ENCODE data around the gene SLC26A9. TPM values are rescaled to one million over a fixed set of nuclear protein-coding genes. Genes with fewer than 3 reads are reported as not detected.

SLC26A9 gene
- total RNA-seq, 1 experiment from 2014 or later: not detected

- Histone ChIP-seq H3K9me3 (ENCODE audit: low read depth, low read length, poor library complexity, severe bottlenecking) (no peaks in the 10 kb centered on the region), H3K27ac (ENCODE audit: low read depth, low read length, poor library complexity, severe bottlenecking) (no peak overlapping the region), H3K4me1 (ENCODE audit: insufficient read depth, low read length, poor library complexity, severe bottlenecking) (no peaks in the 10 kb centered on the region), H3K27me3 (replicated peaks; ENCODE audit: insufficient read depth, low read depth, low read length, poor library complexity) (no peaks in the 10 kb centered on the region), H3K36me3 (ENCODE audit: insufficient read depth, low read length, poor library complexity, severe bottlenecking) (no peaks in the 10 kb centered on the region), H3K4me3 (ENCODE audit: low read depth, low read length, poor library complexity, severe bottlenecking) (no peak overlapping the region)
- POLR2A ChIA-PET (ENCODE audit: low non-redundant PET): no interaction called here
- TF ChIP-seq, protein P1, sequence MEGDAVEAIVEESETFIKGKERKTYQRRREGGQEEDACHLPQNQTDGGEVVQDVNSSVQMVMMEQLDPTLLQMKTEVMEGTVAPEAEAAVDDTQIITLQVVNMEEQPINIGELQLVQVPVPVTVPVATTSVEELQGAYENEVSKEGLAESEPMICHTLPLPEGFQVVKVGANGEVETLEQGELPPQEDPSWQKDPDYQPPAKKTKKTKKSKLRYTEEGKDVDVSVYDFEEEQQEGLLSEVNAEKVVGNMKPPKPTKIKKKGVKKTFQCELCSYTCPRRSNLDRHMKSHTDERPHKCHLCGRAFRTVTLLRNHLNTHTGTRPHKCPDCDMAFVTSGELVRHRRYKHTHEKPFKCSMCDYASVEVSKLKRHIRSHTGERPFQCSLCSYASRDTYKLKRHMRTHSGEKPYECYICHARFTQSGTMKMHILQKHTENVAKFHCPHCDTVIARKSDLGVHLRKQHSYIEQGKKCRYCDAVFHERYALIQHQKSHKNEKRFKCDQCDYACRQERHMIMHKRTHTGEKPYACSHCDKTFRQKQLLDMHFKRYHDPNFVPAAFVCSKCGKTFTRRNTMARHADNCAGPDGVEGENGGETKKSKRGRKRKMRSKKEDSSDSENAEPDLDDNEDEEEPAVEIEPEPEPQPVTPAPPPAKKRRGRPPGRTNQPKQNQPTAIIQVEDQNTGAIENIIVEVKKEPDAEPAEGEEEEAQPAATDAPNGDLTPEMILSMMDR (conservative IDR thresholded peaks at IDR 0.05; ENCODE audit: low read depth, low read length): peak; percentile 85
- TF ChIP-seq EZH2 (IDR thresholded peaks at IDR 0.05; ENCODE audit: borderline replicate concordance, low read depth, low read length, poor library complexity, severe bottlenecking): no peak
- BruUV-seq (replicated peaks): no TSS peak
- CTCF ChIA-PET: interaction anchor here (0.5 to 4.7 kb wide), 7 partner anchors 59 to 1415 kb away, joined by 3 to 115 read pairs (median 3); no protein-coding TSS in a partner anchor
- DNase-seq (ENCODE audit: low spot score): peak; percentile 80
- intact Hi-C loops (cut with micrococcal nuclease; ENCODE audit: unreplicated experiment): loop anchor here (1.0 kb wide), 2 partner anchors 58 to 188 kb away; no protein-coding TSS in a partner anchor
Measured at GRCh38 chr1:205918955-205919746, 24.1 kb downstream of the SLC26A9 start.

- TF ChIP-seq, protein P1 (conservative IDR thresholded peaks at IDR 0.05; ENCODE audit: low read depth, low read length): no peak
- TF ChIP-seq EZH2 (IDR thresholded peaks at IDR 0.05; ENCODE audit: borderline replicate concordance, low read depth, low read length, poor library complexity, severe bottlenecking): no peak
- Histone ChIP-seq H3K4me1 (ENCODE audit: insufficient read depth, low read length, poor library complexity, severe bottlenecking) (no peaks in the 10 kb centered on the region), H3K27ac (ENCODE audit: low read depth, low read length, poor library complexity, severe bottlenecking) (no peak overlapping the region), H3K9me3 (ENCODE audit: low read depth, low read length, poor library complexity, severe bottlenecking) (no peaks in the 10 kb centered on the region), H3K36me3 (ENCODE audit: insufficient read depth, low read length, poor library complexity, severe bottlenecking) (no peaks in the 10 kb centered on the region), H3K27me3 (replicated peaks; ENCODE audit: insufficient read depth, low read depth, low read length, poor library complexity) (no peaks in the 10 kb centered on the region), H3K4me3 (ENCODE audit: low read depth, low read length, poor library complexity, severe bottlenecking) (no peak overlapping the region)
- DNase-seq (ENCODE audit: low spot score): no peak
- CTCF ChIA-PET: interaction anchor here (0.9 to 4.7 kb wide), 2 partner anchors 60 to 69 kb away, joined by 4 to 115 read pairs; no protein-coding TSS in a partner anchor
- intact Hi-C loops (cut with micrococcal nuclease; ENCODE audit: unreplicated experiment): no loop called here
- POLR2A ChIA-PET (ENCODE audit: low non-redundant PET): no interaction called here
- no TSS peak for BruUV-seq (replicated peaks)
Measured at GRCh38 chr1:205917466-205918238, 25.6 kb downstream of the SLC26A9 start.

DNA sequence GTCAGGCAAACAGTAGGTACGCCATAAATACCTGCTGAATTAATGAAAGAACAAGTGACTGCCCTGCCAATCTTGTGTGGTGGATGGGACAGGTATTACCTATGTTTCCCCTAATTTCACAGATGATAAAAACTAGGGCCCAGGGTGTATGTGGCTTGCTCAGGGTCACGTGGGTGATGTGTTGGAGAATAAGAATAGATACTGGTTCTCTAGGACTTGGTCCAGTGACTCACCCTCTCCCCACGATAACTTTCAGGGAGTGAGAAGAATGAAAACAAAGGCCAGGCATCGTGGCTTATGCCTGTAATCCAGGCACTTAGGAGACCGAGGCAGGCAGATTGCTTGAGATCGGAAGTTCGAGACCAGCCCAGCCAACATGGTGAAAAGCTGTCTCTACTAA lies 26.7 kb downstream of the SLC26A9 start:
- Histone ChIP-seq H3K4me3 (ENCODE audit: low read depth, low read length, poor library complexity, severe bottlenecking) (no peak overlapping the region), H3K36me3 (ENCODE audit: insufficient read depth, low read length, poor library complexity, severe bottlenecking) (no peaks in the 10 kb centered on the region), H3K9me3 (ENCODE audit: low read depth, low read length, poor library complexity, severe bottlenecking) (no peaks in the 10 kb centered on the region), H3K27me3 (replicated peaks; ENCODE audit: insufficient read depth, low read depth, low read length, poor library complexity) (no peaks in the 10 kb centered on the region), H3K27ac (ENCODE audit: low read depth, low read length, poor library complexity, severe bottlenecking) (no peak overlapping the region), H3K4me1 (ENCODE audit: insufficient read depth, low read length, poor library complexity, severe bottlenecking) (no peaks in the 10 kb centered on the region)
- no peak for DNase-seq (ENCODE audit: low spot score)
- ChIA-PET POLR2A (ENCODE audit: low non-redundant PET) (no interaction called here), CTCF (interaction anchor here (4.7 kb wide), 1 partner anchor 61 kb away, joined by 115 read pairs; no protein-coding TSS in a partner anchor)
- intact Hi-C loops (cut with micrococcal nuclease; ENCODE audit: unreplicated experiment): no loop called here
- no TSS peak for BruUV-seq (replicated peaks)
- TF ChIP-seq EZH2 (IDR thresholded peaks at IDR 0.05; ENCODE audit: borderline replicate concordance, low read depth, low read length, poor library complexity, severe bottlenecking): no peak
- TF ChIP-seq, protein P1 (conservative IDR thresholded peaks at IDR 0.05; ENCODE audit: low read depth, low read length): no peak

Measured in A673 (cell line).